Suprapubic skin (tissue), 4 donors: ENCODE measurements around the gene IER2. TPM values are rescaled to one million over a fixed set of nuclear protein-coding genes. Genes with fewer than 3 reads are reported as not detected.

ENCODE experiments used
- DNase-seq, 2 donors: peaks; one replicate each; pipeline ENCODE4 v3.0.0-alpha.2; 2019; ENCODE audit warnings: low spot score in 2 of 2
- H3K27ac ChIP-seq: fragments of 200-600 bp; sonication (generic); one replicate; pipeline ENCODE4 v1.5.1; 2019
- H3K27me3 ChIP-seq: fragments of 200-600 bp; sonication (generic); one replicate; pipeline ENCODE4 v1.5.1; 2019
- H3K36me3 ChIP-seq: fragments of 200-600 bp; sonication (generic); one replicate; pipeline ENCODE4 v1.5.1; 2019
- H3K4me1 ChIP-seq: fragments of 200-600 bp; sonication (generic); one replicate; pipeline ENCODE4 v1.5.1; 2019
- H3K4me3 ChIP-seq: fragments of 200-600 bp; sonication (generic); one replicate; pipeline ENCODE4 v1.5.1; 2019; ENCODE audit warnings: mild to moderate bottlenecking
- H3K9me3 ChIP-seq: fragments of 200-600 bp; sonication (generic); one replicate; pipeline ENCODE4 v1.5.1; 2019
- EP300 ChIP-seq: sonication (generic); formaldehyde crosslinking; IDR thresholded peaks from one replicate; pipeline ENCODE4 v1.6.1; 2017; ENCODE audit warnings: antibody characterized with exemption
- POLR2A ChIP-seq, 2 donors: fragments of 450-650 bp; IDR thresholded peaks; one replicate each; pipeline ENCODE4 v1.6.1; 2017; ENCODE audit warnings: antibody characterized with exemption in 2 of 2, mild to moderate bottlenecking in 2 of 2, moderate library complexity in 2 of 2
- POLR2AphosphoS5 ChIP-seq, 3 donors: sonication (generic); formaldehyde crosslinking; IDR thresholded peaks; one replicate each; pipeline ENCODE4 v1.6.1; 2017; ENCODE audit warnings: antibody characterized with exemption in 3 of 3
- WGBS: methylation state at CpG from one replicate; pipeline ENCODE4 v1.1.5; 2018; 5-methylcytosine and 5-hydroxymethylcytosine counted together
- total RNA-seq, 4 donors: library from RNA; depleted of rRNA; stranded (reverse); fragments of >200 nt; gene quantifications; one replicate each; pipeline ENCODE4 v1.1.0, GENCODE V29; 2016
- TF ChIP-seq, protein P1 (sequence below), 2 donors: fragments of 200-600 bp in 1 of 2; fragments of 450-650 bp in 1 of 2; sonication (generic) in 1 of 2; IDR thresholded peaks; one replicate each; pipeline ENCODE4 v1.5.1; 2016 to 2019; ENCODE audit warnings: antibody characterized with exemption in 2 of 2, mild to moderate bottlenecking in 1 of 2, moderate library complexity in 1 of 2

The IER2 gene
- total RNA-seq, 4 donors from 2014 or later: 154 to 377 (median 214) TPM

GRCh38 chr19:13120817-13121216 is 29.4 kb upstream of the IER2 start:
- Histone ChIP-seq H3K4me3 (no peak overlapping the region), H3K27ac (no peak overlapping the region), H3K27me3 (no peaks in the 10 kb centered on the region), H3K9me3 (no peaks in the 10 kb centered on the region), H3K4me1 (peaks cover 47% of the 10 kb centered on the region), H3K36me3 (peaks cover under 1% of the 10 kb centered on the region)
- TF ChIP-seq, protein P1, sequence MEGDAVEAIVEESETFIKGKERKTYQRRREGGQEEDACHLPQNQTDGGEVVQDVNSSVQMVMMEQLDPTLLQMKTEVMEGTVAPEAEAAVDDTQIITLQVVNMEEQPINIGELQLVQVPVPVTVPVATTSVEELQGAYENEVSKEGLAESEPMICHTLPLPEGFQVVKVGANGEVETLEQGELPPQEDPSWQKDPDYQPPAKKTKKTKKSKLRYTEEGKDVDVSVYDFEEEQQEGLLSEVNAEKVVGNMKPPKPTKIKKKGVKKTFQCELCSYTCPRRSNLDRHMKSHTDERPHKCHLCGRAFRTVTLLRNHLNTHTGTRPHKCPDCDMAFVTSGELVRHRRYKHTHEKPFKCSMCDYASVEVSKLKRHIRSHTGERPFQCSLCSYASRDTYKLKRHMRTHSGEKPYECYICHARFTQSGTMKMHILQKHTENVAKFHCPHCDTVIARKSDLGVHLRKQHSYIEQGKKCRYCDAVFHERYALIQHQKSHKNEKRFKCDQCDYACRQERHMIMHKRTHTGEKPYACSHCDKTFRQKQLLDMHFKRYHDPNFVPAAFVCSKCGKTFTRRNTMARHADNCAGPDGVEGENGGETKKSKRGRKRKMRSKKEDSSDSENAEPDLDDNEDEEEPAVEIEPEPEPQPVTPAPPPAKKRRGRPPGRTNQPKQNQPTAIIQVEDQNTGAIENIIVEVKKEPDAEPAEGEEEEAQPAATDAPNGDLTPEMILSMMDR (IDR thresholded peaks at IDR 0.05): no peak
- TF ChIP-seq EP300: no peak
- no peak for TF ChIP-seq POLR2A (IDR thresholded peaks at IDR 0.05)
- no peak for TF ChIP-seq POLR2AphosphoS5 (IDR thresholded peaks at IDR 0.05)
- WGBS: 73% methylated on average over 10 of the region's 10 CpGs
- no peak for DNase-seq

DNA sequence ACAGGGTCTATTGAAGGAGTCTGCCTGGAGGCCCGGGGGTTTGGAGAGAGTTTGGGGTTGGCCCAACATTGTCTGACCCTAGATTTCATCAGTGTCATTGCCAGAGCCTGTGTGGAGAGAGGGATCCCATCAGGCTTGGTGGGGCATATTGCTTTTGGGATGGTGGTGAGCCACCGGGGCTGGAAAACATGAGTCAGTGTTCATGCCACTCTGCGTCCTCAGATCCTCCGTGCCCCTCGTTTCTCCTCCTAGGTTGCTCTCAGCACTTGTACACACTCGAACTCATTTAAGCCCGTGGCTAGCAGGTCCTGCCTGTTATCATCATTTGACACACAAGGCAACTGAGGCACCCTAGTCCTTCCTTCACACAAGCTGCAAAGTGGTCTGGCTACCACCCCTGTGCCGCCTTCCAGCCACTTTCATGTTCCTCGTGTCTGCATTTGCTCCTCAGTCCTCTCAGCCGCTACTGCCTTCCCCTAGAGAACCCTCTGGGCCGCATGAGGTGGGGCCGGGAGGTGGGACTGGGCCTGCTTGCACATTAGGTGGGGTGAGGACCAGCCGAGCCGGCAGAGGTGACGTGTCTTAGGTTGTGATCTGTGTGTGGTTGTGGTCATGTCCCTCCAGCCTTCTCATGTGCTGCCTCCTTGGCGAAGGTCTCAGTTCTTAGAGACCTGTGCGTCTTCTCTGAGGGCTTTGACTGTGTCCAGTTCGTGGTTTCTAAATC is 28.5 kb upstream of the IER2 start:
- H3K4me1 ChIP-seq: peaks cover 42% of the 10 kb centered on the region
- no peak for TF ChIP-seq POLR2AphosphoS5 (IDR thresholded peaks at IDR 0.05)
- TF ChIP-seq, protein P1 (IDR thresholded peaks at IDR 0.05): no peak
- no peak for TF ChIP-seq POLR2A (IDR thresholded peaks at IDR 0.05)
- TF ChIP-seq EP300: no peak
- H3K27ac ChIP-seq: no peak overlapping the region
- DNase-seq: no peak
- no peaks in the 10 kb centered on the region for H3K9me3 ChIP-seq
- H3K36me3 ChIP-seq: peaks cover 9% of the 10 kb centered on the region
- no peak overlapping the region for H3K4me3 ChIP-seq
- 91% methylated on average over 15 of the region's 18 CpGs for WGBS
- H3K27me3 ChIP-seq: no peaks in the 10 kb centered on the region

GRCh38 chr19:13122275-13122878 is 27.8 kb upstream of the IER2 start:
- no peaks in the 10 kb centered on the region for H3K27me3 ChIP-seq
- WGBS: 79% methylated on average over 13 of the region's 13 CpGs
- TF ChIP-seq POLR2AphosphoS5 (IDR thresholded peaks at IDR 0.05) (no peak), EP300 (no peak), POLR2A (IDR thresholded peaks at IDR 0.05) (no peak)
- TF ChIP-seq, protein P1 (IDR thresholded peaks at IDR 0.05): no peak
- no peak overlapping the region for H3K4me3 ChIP-seq
- H3K27ac ChIP-seq: no peak overlapping the region
- H3K9me3 ChIP-seq: no peaks in the 10 kb centered on the region
- peaks cover 10% of the 10 kb centered on the region for H3K36me3 ChIP-seq
- no peak for DNase-seq
- peaks cover 35% of the 10 kb centered on the region for H3K4me1 ChIP-seq

- TF ChIP-seq POLR2A (IDR thresholded peaks at IDR 0.05): no peak
- TF ChIP-seq EP300: no peak
- TF ChIP-seq POLR2AphosphoS5 (IDR thresholded peaks at IDR 0.05): no peak
- TF ChIP-seq, protein P1 (IDR thresholded peaks at IDR 0.05): no peak
- H3K27me3 ChIP-seq: no peaks in the 10 kb centered on the region
Measured at GRCh38 chr19:13122980-13123957, 26.9 kb upstream of the IER2 start.

More at GRCh38 chr19:13122980-13123957, 26.9 kb upstream of the IER2 start:
- H3K4me1 ChIP-seq: peaks cover 30% of the 10 kb centered on the region
- WGBS: 94% methylated on average over 20 of the region's 20 CpGs
- peaks cover 10% of the 10 kb centered on the region for H3K36me3 ChIP-seq
- no peaks in the 10 kb centered on the region for H3K9me3 ChIP-seq
- H3K4me3 ChIP-seq: no peak overlapping the region
- no peak for DNase-seq
- H3K27ac ChIP-seq: no peak overlapping the region
